HG03103 (cell line): Measurements from ENCODE around the gene TSPAN9.

Source experiments
- ATAC-seq: cut with Tn5 transposase; IDR thresholded peaks from one replicate; pipeline ENCODE4 v1.9.1; 2021; ENCODE audit warnings: low read depth; ENCODE audit not compliant: unreplicated experiment

TSPAN9 gene

DNA sequence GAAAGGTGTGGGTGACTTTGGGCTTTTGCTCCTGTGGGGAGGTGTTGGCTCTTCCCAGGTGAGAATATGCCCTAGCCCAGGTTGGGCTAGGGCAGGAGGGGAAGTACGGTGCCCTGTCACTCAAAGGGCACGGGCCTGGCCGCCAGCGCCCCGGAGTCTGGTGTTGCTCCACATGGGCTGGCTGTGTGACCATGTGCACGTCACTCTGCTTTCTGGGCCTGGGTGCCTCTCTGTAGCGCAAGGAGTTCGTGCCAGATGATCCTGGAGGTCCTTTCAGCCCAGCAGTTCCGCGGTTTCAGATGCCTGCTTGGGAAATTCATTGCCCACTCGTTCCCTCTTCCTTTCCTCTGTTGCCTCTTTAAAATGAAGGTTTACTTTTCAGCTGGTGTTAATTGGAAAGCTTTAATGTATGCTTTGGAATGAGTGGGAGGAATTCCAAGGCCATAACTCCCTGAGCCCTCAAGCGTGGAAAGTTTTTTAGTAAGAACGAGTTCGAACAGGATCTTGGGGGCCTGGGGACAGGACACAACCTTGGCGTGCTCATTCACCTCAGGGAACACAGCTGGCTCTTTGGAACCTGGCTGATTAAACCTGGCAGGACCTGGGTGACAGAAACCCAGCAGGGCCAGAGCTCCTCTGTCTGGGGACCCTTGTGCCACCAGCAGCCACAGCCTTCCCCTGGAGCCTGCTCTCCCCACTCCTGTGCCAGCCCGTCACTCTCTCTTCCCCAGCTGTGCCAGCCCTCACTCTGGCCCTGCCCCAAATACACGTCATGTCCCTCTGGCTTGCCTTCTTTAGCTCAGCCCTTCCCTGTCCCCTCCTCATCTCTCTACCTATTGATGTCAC is 42.8 kb downstream of the TSPAN9 start:
- no peak for ATAC-seq

DNA sequence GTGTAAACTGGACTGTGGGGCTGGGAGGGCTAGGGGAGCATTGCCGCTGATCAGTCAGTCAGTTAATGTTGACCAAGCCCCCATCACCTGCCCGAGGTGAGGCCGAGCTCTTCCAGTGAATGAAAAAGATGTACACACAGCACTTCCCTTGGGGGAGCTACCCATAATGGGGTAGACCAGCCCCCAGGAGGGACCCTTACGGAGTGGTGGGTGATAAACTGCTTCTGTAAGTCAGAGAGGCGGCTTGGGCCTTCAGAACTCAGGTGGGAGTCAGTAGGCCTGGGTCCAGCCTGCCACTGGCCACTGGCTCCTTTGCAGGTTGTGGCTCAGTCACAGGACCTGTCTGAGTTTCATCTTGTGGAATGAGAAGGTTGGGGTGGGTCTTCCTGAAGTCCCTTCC is 43.5 kb downstream of the TSPAN9 start:
- ATAC-seq = no peak

DNA sequence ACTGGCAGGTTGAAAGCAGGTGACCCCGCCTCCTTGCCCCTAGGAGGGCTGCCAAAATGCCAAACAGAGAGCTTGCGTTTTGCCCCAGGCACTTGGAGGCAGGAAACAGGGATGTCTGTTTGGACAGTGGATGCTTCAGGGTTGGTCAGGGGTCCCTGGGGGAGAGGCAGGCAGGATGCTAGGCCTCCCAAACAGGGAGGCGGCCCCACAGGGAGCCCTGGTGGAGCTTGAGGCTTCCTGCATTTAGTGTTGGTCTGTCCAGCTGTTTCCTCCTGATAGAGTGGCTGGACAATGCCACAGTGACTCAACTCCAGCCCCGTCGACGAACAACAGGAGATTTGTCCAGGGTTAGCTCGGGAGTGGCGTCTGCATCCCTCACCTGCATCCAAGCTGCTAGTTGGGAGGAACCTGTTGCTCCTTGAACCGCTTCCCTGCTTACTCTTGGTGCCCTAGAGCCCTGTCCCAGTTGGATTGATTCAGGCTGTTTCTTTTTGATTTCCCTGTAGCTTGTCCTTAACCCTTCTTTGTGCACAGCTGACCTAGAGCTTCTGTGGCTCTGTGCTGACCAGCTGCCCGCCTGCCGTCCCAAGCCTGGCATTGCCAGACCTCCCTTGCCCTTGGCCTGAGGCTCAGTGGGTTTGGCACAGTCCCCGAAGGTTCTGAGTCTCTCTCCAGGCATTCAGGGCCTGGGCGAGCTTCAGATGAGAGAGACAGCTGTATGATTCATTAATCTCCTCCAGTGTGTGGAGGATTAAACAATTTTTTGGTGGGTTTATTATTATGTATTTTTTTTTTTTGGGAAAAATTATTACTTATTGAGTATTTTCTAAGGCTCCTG is 45.9 kb downstream of the TSPAN9 start:
- ATAC-seq = no peak

DNA sequence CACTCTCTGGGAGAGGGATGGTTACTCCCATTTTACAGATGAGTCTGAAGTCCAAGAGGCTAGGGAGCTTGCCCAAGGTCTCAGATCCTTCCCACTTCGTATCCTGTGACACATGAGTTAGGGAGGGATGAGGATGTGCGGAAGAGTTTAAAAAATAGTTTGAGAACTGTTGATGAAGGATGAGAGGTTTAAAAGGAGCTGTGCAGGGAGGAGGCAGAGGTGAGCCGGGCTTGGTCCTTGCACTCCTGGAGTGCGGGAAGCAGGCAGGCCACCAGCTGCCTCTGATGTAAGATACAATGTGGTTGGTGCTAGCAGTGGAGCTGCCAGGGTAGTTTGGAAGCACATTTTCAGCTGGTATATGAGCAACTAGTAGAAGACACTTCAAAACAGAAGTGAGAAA is 46.5 kb downstream of the TSPAN9 start:
- ATAC-seq = no peak

DNA sequence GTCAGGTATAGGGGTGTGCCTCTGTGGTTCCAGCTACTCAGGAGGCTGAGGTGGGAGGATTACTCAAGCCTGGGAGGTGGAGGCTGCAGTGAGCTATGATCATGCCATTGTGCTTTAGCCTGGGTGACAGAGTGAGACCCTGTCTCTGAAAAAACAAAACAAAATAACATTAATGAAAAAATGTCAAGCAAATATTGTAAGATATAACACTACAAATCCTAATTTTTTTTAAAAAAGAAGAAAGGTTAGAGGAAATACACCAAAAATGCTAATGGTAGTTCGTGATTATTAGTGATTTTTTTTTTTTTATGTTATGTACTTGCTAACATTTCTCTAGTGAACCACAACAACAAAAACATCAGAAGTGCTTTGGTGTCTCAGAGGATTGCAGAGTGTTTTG is 47.7 kb downstream of the TSPAN9 start:
- no peak for ATAC-seq

DNA sequence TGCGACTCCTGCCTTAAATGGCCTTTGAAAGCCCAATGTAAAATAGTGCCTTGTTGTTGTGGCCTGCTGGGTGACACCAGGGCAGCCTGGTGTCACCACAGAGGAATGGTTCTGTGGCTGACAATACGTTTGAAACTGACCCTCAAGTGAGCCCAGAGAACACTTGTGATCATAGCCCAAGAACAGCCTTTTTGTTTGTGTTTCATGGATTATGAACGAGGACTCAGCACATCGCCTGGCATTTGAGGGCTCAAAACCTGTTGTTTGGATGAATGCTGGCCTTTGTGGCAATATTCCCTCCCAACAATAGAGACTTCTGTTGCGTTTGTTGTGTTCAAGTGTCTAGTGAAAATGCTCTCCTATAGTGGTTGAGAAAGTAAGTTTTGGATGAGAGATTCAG is 48.5 kb downstream of the TSPAN9 start:
- no peak for ATAC-seq

DNA sequence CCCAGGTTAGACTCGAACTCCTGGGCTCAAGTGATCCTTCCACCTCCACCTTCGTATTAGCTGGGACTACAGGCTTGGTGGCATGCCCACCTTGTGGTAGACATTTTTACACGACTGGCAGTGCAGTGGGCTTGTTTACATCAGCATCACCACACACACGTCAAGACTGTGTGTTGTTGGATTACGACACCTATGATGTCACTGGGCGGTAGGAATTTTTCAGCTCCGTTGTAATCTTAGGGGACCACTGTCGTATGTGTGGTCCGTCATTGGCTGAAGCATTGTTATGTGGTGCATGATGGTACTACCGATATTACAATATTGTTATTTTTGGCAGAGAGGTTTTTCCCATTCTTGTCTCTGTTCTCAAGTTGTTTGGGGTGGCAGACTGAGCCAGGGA is 50.7 kb downstream of the TSPAN9 start:
- no peak for ATAC-seq

DNA sequence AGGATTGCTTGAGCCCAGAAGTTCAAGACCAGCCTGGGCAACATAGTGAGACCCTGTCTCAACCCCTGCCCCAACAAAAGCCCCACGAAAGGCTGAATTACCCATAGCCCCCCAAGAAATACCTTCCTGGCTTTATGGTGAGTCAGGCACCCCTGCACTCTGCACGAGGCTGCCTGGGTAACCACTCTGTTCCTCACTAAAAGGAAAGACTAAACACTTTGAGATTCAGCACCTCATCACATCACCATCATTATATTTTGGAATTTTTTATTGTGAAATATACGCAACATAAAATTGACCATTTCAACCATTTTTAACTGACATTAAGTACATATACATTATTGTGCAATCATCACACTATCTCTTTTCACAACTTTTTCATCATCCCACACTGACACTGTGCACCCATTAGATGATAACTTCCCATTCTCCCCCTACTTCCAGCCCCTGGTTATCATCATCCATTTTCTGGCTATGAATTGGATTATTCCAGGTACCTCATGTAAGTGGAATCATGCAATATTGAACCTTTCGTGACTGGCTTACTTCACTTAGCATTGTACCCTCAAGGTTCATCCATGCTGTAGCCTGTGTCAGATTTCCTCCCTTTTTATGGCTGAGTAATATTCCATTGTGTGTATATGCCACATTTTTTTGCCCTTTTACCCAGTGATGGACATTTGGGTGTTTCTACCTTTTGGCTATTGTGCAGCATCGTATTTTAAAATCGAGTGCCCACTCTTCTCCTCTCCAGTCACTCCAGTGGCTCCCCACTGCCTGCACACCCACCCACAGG is 51.5 kb downstream of the TSPAN9 start:
- no peak for ATAC-seq

DNA sequence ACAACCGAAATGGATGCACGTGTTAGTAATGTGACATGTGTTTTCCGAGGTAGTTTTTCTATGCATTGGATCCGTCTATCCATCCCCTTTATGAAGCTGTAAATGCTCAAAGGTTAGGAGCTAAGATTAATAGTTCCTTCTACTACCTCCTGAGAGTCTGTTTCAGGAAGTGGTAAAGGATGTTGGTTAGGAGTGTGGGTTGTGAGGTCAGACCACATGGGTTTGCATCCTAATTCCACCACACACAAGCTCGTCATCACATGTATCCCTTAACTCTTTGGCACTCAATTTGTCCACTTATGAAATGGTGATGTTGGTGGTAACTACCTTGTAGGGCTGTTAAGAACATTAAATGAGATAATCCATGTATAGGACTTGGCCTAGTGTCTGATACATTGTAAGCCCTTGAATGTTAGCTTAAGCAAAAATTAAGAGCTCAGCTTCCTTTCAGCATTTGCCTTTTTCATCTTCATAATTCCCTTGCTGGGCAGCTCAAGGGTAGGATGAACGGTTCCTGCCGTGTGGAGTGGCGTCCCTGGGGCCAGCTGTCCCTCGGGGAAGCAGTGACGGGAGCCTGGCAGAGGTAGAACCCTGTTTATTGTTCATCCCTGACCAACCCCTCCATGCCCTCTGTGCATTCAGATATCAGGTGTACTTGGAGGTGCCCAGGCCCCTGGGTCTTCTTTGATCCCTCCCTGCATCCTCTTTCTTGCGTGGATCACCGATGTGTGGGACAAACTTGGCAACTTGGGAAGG is 52.3 kb downstream of the TSPAN9 start:
- no peak for ATAC-seq

DNA sequence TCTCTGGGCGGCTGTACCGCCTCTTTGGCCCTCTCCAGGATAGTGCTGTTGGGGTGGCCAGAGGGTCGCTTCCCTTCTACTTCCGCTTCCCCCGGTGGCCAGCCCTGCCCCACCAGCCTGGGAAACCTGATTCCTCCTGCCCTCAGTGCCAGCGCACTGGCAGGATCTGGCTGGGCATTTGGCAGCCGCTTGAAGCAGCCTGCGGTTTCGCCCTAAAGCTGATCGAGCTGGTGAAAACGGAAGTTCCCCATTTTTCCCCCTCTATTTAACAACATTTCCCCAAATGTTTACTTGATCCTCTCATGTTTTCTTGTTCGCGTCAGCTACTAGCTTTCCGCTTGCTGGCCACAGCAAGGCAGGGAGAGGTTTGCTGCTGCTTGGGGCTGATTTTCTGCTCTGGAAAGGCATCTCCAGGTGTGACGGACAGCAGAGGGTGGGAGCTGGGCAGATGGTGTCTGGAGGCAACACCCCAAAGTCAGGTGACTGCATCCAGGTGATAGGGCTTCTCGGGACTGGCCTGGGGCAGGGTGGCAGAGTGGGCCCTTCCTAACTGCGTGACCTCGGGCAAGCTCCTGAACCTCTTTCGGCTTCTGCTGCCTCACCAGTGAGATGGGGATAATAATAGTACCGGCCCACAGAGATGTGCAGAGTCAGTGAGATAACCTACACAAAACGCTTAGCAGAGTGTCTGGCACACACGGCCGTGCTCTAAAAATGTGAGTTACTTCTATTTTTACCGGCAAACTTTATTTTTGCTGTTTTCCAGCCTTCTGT is 53.1 kb downstream of the TSPAN9 start:
- no peak for ATAC-seq

DNA sequence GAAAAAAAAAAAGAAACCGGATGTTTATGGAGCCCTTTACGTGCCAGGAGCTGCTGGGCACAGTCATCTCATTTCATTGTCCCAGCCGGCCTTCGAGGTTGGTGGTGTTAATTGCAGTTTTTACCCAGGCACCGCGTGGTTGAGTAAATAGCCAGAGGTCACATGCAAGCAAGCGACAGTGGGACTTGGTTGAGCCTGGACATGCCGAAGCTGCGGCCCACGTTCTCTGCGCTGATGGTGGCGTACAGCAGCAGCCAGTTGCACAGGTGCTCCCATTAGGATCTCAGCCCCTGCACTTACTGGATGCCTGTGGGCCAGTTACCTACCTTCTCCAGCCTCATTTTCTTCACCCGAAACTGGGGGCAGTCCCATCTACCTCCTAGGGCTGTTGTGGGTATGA is 54.0 kb downstream of the TSPAN9 start:
- no peak for ATAC-seq

DNA sequence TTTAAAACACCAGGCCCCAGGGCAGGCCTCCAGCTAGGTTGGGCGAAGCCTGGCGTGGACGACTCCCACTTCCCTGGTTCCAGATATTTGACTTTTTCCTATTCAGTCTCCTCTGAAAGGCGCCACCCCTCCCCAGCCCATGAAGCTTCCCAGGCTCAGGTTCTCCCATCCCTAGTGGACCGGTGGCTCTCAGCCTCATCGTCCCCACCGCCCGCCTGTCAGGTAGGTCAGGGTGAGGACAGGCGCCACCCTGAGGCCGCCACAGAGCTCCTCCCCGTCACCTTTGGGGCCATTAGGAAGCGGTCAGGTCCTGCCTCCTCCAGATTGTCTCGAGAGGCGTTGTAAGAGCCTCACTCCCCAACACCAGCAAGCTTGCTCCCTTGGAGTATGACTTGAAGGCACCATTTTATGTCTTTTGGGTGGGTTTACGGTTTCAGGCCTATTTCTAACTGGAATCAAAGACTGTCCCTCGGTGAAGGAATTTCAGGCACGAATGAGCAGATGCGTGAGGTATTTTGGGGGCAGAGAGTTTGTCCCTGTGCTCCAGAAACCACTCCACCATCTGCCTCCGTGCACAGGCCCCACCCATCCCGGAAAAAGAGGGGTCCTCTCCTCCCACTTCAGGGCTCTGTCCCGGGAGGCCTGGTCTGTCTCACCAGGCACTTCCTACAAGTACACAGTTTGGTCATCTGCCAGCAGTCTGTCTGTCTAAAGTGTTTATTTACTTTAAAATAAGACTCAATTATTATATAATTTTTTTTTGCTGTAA is 55.6 kb downstream of the TSPAN9 start:
- no peak for ATAC-seq

DNA sequence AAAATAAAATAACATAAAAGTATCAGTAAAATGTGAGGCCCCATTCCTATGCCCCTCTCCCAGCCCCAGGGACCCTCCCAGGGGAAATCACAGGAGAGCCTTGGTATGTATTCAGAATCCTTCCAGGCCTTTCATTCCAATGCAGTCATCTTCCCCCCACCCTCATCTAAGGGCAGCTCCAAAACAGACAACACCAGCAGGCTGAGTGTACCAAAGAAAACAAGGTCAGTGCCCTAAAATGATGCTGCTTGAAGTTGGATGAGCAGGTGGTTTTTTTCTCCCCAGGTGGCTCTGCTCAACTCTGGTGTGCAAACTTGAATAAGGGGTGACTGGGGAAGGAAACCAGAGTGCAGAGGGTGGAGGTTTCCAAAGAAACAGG is 56.2 kb downstream of the TSPAN9 start:
- ATAC-seq = no peak

DNA sequence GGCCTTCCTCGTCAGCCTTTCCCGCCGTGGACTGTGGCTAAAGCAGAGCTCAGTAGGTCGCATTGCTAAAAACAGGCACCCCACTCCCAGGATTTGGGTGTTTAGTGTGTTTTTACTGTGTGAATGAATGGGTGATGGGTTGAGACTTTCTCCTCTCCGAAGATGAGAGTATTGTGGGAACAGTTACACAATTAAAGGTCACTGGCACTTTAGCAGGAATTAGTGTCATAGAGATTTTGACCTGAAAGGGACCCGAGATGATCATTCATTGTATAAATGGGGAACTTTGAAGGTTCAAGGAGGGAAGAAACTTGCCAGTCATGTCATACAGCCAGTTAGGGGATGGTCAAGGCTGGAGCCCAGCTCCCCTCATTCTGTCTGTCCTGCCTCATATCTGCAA is 56.9 kb downstream of the TSPAN9 start:
- no peak for ATAC-seq

DNA sequence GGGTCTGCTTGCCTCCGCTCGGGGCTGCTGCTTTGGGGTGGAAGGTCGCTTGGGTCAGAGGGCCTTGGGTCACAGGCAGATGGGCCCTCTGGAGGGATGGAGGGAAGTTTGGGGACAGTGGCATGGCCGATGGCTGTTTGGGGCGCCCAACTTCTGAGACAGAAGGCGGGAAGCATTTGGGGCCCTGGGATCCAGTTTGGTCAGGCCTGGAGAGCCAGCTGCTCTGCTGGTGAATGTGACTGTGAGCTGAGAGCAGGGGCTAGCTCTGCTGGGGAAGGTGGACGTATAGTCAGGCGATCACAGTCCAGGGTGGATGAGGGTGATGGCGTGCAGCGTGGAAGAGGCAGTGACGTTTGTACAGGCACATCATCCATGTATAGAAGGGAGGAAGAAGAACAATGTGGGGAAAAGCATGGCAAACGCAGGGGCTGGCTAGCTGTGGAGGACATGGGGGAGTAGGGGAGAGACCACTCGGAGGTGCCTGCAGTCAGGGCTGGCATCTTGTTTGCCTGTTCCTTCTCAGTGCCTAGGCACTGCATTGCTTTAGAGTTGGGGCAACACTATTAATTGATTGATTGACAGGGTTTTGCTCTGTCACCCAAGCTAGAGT is 57.5 kb downstream of the TSPAN9 start:
- no peak for ATAC-seq

DNA sequence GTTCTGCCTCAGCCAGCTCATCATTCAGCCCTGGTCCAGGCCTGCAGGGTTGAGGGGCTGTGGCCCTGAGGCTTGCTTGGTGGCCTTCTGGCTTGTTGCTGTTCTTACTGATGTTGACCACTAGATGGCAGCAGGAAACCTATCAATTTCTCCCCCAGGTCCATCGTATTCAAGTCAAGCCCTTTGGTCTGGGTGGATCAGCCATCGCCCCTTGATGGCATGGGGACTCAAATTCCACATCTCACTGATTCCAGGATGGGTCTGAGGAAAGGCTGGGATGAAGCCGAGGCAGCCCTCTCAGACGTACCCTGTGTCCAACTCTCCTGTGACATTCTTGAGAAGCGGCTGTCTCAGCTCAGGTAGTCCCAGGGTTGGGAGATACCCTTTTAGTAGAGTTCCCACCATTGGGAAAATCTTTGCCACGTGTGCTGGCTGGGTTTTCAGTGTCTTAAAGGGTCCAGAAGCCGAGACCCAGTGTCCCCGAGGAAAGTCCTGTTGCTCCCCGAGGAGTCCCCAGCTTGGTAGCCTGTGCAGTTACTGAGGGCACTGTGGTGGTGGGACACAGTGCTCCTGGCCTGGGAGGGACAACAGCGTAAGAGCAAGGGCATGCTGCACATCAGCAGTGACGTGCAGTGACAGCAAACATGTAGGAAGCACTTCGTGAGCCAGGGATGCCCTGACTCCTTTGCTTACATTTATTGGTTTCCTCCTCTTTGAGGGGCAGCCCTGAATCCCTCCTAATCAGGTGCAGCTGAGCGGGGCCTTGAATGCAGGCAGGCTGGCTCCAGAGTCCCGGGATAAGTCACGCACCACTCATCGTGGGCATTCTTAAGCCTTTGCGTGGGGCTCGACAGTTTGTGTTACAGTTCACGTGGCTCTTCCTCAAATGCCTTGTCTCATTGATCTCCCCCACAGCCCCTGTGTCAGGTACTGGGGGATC is 58.6 kb downstream of the TSPAN9 start:
- no peak for ATAC-seq

DNA sequence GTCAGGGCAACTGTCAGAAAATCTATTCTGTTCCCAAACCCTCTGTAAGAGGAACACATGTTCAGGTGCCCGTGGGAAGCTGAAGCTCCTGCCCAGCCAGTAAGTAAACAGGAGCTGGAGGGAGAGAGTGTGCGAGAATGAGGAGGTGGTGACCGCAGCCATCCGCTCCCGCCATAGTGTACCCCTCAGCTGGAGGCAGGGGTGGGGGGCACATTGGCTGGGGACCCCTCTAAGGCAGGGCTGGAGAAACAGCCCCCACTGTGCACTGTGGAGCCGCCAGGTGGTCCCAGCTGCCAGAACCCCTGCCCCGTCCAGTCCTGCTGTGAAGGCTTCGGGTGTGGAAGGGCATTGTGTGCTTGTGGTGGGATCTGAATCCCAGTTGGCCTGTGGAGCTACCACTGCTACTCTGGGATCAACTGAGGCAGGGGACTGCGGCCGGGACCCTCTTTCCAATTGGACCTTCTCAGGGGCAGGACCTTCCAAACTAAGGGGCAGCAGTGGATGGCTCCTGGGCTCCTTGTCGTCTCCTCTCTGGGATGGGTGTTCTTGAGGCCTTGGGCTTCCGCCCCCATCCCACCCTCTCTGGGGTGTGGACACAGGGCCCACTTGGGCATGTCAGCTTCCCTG is 59.6 kb downstream of the TSPAN9 start:
- ATAC-seq = no peak
